ENCODE results near the gene OVCA2.

DNA sequence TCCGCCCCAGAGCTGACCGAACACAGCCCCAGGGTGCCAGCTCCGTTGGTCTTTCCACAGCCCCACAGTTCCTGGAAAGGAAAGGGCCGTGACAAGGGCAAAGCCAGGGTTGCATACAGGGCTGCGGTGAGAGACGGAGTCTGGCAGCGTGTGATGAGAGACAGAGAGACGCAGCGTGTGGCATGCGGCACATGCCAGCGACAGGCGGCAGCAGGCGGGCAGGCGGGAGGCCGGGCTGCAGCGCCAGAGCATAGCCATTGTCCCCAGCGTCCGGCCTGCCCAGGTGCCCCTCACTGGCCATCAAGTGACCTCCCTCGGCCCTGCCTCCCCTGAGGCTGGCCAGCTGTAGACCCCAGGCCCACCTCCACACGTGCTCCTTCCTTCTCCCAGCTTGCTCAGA lies 25.3 kb upstream of the OVCA2 start:
- TF ChIP-seq CTCF (IDR thresholded peaks at IDR 0.05) (no peak), POLR2A (IDR thresholded peaks at IDR 0.05) (no peak)

Data from body of pancreas (tissue), 4 donors.